ENCODE data around the gene NCR3LG1. TPM values are rescaled to one million over a fixed set of nuclear protein-coding genes. Genes with fewer than 3 reads are reported as not detected.

Gene NCR3LG1
- total and polyA plus RNA-seq, 2 donors (not counting 3 experiments of a cell fraction or from before 2014, with no cell fraction given): 2.2 to 8.1 TPM

- Histone ChIP-seq H3K36me3 (ENCODE audit: control insufficient read depth in 2 of 2, extremely low read depth in 1 of 2, insufficient read depth in 2 of 2, low read length in 2 of 2) (no peaks in the 10 kb centered on the region), H3K27me3 (ENCODE audit: control insufficient read depth in 2 of 2, insufficient read depth in 2 of 2, low read length in 2 of 2) (no peaks in the 10 kb centered on the region), H3K4me1 (ENCODE audit: control insufficient read depth, extremely low read depth, insufficient read depth, low read length) (peaks cover 5% of the 10 kb centered on the region), H3K9me1 (replicated peaks; ENCODE audit: control insufficient read depth, extremely low read depth, insufficient read depth, low read length) (no peaks in the 10 kb centered on the region), H3K4me3 (replicated peaks in 1 of 3; ENCODE audit: insufficient read depth in 1 of 3, low read depth in 1 of 3, low read length in 3 of 3) (no peak overlapping the region), H4K20me1 (replicated peaks; ENCODE audit: control insufficient read depth, extremely low read depth, insufficient read depth, low read length) (no peaks in the 10 kb centered on the region), H2AFZ (ENCODE audit: low read depth, low read length) (no peak overlapping the region), H3K9me3 (replicated peaks; ENCODE audit: control insufficient read depth, insufficient read depth, low read length) (no peaks in the 10 kb centered on the region), H3K4me2 (ENCODE audit: insufficient read depth, low read length) (no peak overlapping the region), H3K27ac (ENCODE audit: insufficient read depth, low read depth, low read length) (no peak overlapping the region), H3K9ac (replicated peaks; ENCODE audit: extremely low read depth, insufficient read depth, low read length) (no peak overlapping the region), H3K79me2 (ENCODE audit: control insufficient read depth, insufficient read depth, low read length) (no peaks in the 10 kb centered on the region)
- no peak for TF ChIP-seq JUN (IDR thresholded peaks at IDR 0.05; ENCODE audit: borderline replicate concordance, insufficient read depth, insufficient read length, low read depth)
- no peak for TF ChIP-seq MAX (IDR thresholded peaks at IDR 0.05; ENCODE audit: insufficient read depth, insufficient read length)
- TF ChIP-seq FOS (IDR thresholded peaks at IDR 0.05; ENCODE audit: borderline replicate concordance, insufficient read depth, low read length): no peak
- TF ChIP-seq EZH2 (IDR thresholded peaks at IDR 0.05; ENCODE audit: borderline replicate concordance, low read depth, low read length, severe bottlenecking): no peak
- no peak for TF ChIP-seq POLR2AphosphoS5 (IDR thresholded peaks at IDR 0.05; ENCODE audit: insufficient read depth, low read depth, low read length)
- no peak for TF ChIP-seq GATA2 (IDR thresholded peaks at IDR 0.05; ENCODE audit: insufficient read depth, insufficient read length, low read depth, low read length)
- TF ChIP-seq MYC (IDR thresholded peaks at IDR 0.05; ENCODE audit: low read depth, low read length): no peak
- no peak for TF ChIP-seq CTCF (IDR thresholded peaks at IDR 0.05; ENCODE audit: extremely low read depth in 1 of 2, insufficient read depth in 1 of 2, low read depth in 1 of 2, low read length in 2 of 2)
- no peak for TF ChIP-seq POLR2A (IDR thresholded peaks at IDR 0.05; ENCODE audit: low read depth, low read length)
- dilution Hi-C loops (cut with MboI; ENCODE audit: extremely low pct_ligation_motif_present, low sequenced_read_pairs) (no loop called here), intact Hi-C loops (cut with micrococcal nuclease) (no loop called here)
- ChIA-PET CTCF (no interaction called here), POLR2A (no interaction called here)
- FAIRE-seq (no peak), DNase-seq (ENCODE audit: low read depth, low spot score) (no peak)
- no TSS peak for BruUV-seq (replicated peaks)
These were observed 55.2 kb downstream of the NCR3LG1 start for GRCh38 chr11:17406818-17407149.

Measured in endothelial cell of umbilical vein (primary cell).